ELF-1 (cell line): Measurements from ENCODE around the gene OR10H1.
"Not testable (repeated sequence)": the region's sequence is repeated elsewhere in the genome, so short reads cannot be mapped to it uniquely, and the experiment has no call there.

Experiments used
- DNase-seq: peaks from one replicate; pipeline ENCODE4 v3.0.0-alpha.2; 2016; ENCODE audit warnings: low read depth, low spot score

OR10H1 gene

GRCh38 chr19:15774159-15774558, 41.3 kb downstream of the OR10H1 start:
- not testable (repeated sequence) for DNase-seq

GRCh38 chr19:15769586-15769985, 45.9 kb downstream of the OR10H1 start:
- peak; percentile 6 for DNase-seq

- no peak for DNase-seq
Observed at GRCh38 chr19:15759962-15760565, 55.4 kb downstream of the OR10H1 start.

- no peak for DNase-seq
Observed at GRCh38 chr19:15758379-15758778, 57.1 kb downstream of the OR10H1 start.
